Measurements from ENCODE around the gene IER5L. TPM values are rescaled to one million over a fixed set of nuclear protein-coding genes. Genes with fewer than 3 reads are reported as not detected.
A peak's percentile ranks its signal among the peaks of the same experiment; 100 is the strongest.

The IER5L gene
- total and polyA plus RNA-seq, 9 of the 15 experiments (the other 6 are each of a cell fraction or from before 2014, with no cell fraction given) = 0.14 to 11.9 (median 0.52) TPM

- BruUV-seq (replicated peaks) = no TSS peak
- H3K4me1 ChIP-seq (replicated peaks in 1 of 2; ENCODE audit: control insufficient read depth in 2 of 2, insufficient read depth in 2 of 2, low read length in 2 of 2) = peaks cover 9 to 10% of the 10 kb centered on the region in 2 experiments; a peak in 4 of 5 replicates
- ChIA-PET CTCF (ENCODE audit: low intra/inter-chr PET ratio) (no interaction called here), POLR2A (interaction anchor here (0.7 kb wide), 1 partner anchor 1040 kb away, joined by 3 read pairs; no protein-coding TSS in a partner anchor)
- H3K36me3 ChIP-seq (ENCODE audit: control insufficient read depth, insufficient read depth, low read length) = no peaks in the 10 kb centered on the region
- intact Hi-C loops (cut with micrococcal nuclease) (no loop called here), in situ Hi-C loops (cut with MboI) (no loop called here)
- no peaks in the 10 kb centered on the region for H3K9me3 ChIP-seq (replicated peaks; ENCODE audit: control insufficient read depth, insufficient read depth, low read depth, low read length)
- ATAC-seq (no peak), DNase-seq (ENCODE audit: extremely low read depth in 1 of 4, low spot score in 3 of 4) (no peak), FAIRE-seq (no peak)
- no peaks in the 10 kb centered on the region for H3K9me1 ChIP-seq (ENCODE audit: control insufficient read depth, insufficient read depth, low read length)
- H2AFZ ChIP-seq (ENCODE audit: low read depth, low read length) = no peak overlapping the region
- H3K4me3 ChIP-seq = no peak overlapping the region
- WGBS (ENCODE audit: insufficient coverage, low coverage, missing lambda C conversion rate) = 37% methylated on average over 5 of the region's 5 CpGs
- no peaks in the 10 kb centered on the region for H3K79me2 ChIP-seq (ENCODE audit: control insufficient read depth, insufficient read depth, low read length)
- TF ChIP-seq CEBPG (CRISPR knock-in tag; IDR thresholded peaks at IDR 0.05) = 0 out of 2 replicates have a peak, but pooled peaks have one; percentile 27
- TF ChIP-seq CEBPG (tag; conservative IDR thresholded peaks at IDR 0.05 in 1 of 2, IDR thresholded peaks at IDR 0.05 in 1 of 2) = peak in 1 of 2 experiments; percentile 9; a peak in 1 of 4 replicates
- TF ChIP-seq CEBPB (tag; IDR thresholded peaks at IDR 0.05) = 0 out of 2 replicates have a peak, but pooled peaks have one; percentile 16
- no peak for TF ChIP-seq BACH1 (tag; IDR thresholded peaks at IDR 0.05)
- no peaks in the 10 kb centered on the region for H4K20me1 ChIP-seq (replicated peaks; ENCODE audit: control insufficient read depth, insufficient read depth, low read length)
- H3K27ac ChIP-seq (ENCODE audit: extremely low read depth, low read depth, low read length) = no peak overlapping the region
- H3K4me2 ChIP-seq (ENCODE audit: insufficient read depth, low read length) = no peak overlapping the region
- no peak overlapping the region for H3K9ac ChIP-seq (ENCODE audit: insufficient read depth in 1 of 2, low read depth in 2 of 2, low read length in 2 of 2)
- no peaks in the 10 kb centered on the region for H3K27me3 ChIP-seq (ENCODE audit: control insufficient read depth in 2 of 2, insufficient read depth in 2 of 2, low read length in 2 of 2)
Measured at GRCh38 chr9:129210125-129210524, 32.1 kb upstream of the IER5L start.

GRCh38 chr9:129209580-129209979, 31.5 kb upstream of the IER5L start:
- Histone ChIP-seq H3K4me1 (replicated peaks in 1 of 2; ENCODE audit: control insufficient read depth in 2 of 2, insufficient read depth in 2 of 2, low read length in 2 of 2) (peaks cover 9 to 10% of the 10 kb centered on the region in 2 experiments; a peak in 4 of 5 replicates), H2AFZ (ENCODE audit: low read depth, low read length) (0 out of 2 replicates have a peak overlapping the region, but pooled peaks have one; percentile 19), H3K27me3 (ENCODE audit: control insufficient read depth in 2 of 2, insufficient read depth in 2 of 2, low read length in 2 of 2) (no peaks in the 10 kb centered on the region), H3K9me1 (ENCODE audit: control insufficient read depth, insufficient read depth, low read length) (no peaks in the 10 kb centered on the region), H3K4me2 (ENCODE audit: insufficient read depth, low read length) (no peak overlapping the region), H3K9me3 (replicated peaks; ENCODE audit: control insufficient read depth, insufficient read depth, low read depth, low read length) (no peaks in the 10 kb centered on the region), H3K79me2 (ENCODE audit: control insufficient read depth, insufficient read depth, low read length) (no peaks in the 10 kb centered on the region), H3K36me3 (ENCODE audit: control insufficient read depth, insufficient read depth, low read length) (no peaks in the 10 kb centered on the region), H4K20me1 (replicated peaks; ENCODE audit: control insufficient read depth, insufficient read depth, low read length) (no peaks in the 10 kb centered on the region), H3K27ac (ENCODE audit: extremely low read depth, low read depth, low read length) (no peak overlapping the region), H3K4me3 (no peak overlapping the region), H3K9ac (ENCODE audit: insufficient read depth in 1 of 2, low read depth in 2 of 2, low read length in 2 of 2) (no peak overlapping the region)
- DNase-seq (ENCODE audit: extremely low read depth in 1 of 4, low spot score in 3 of 4) (no peak), FAIRE-seq (no peak), ATAC-seq (no peak)
- in situ Hi-C loops (cut with MboI) = no loop called here
- ChIA-PET CTCF (ENCODE audit: low intra/inter-chr PET ratio) (no interaction called here), POLR2A (no interaction called here)
- intact Hi-C loops (cut with micrococcal nuclease) = no loop called here
- BruUV-seq (replicated peaks) = no TSS peak
- 46% methylated on average over 7 of the region's 7 CpGs for WGBS (ENCODE audit: insufficient coverage, low coverage, missing lambda C conversion rate)
- TF ChIP-seq BDP1 (IDR thresholded peaks at IDR 0.05; ENCODE audit: insufficient read depth, insufficient read length) = no peak
- no peak for TF ChIP-seq SMAD2 (IDR thresholded peaks at IDR 0.05; ENCODE audit: low read depth, low read length)
- no peak for TF ChIP-seq SMARCA4 (IDR thresholded peaks at IDR 0.05)
- no peak for TF ChIP-seq PPARD (CRISPR knock-in tag; IDR thresholded peaks at IDR 0.05)
- TF ChIP-seq ATF4 (CRISPR knock-in tag; IDR thresholded peaks at IDR 0.05) = no peak
- TF ChIP-seq ZNF699 (CRISPR knock-in tag; IDR thresholded peaks at IDR 0.05; ENCODE audit: insufficient replicate concordance) = no peak
- no peak for TF ChIP-seq RBM22 (IDR thresholded peaks at IDR 0.05; ENCODE audit: low read depth, low read length, poor library complexity, severe bottlenecking)
- no peak for TF ChIP-seq ADNP (tag; IDR thresholded peaks at IDR 0.05)
- no peak for TF ChIP-seq PTRF (tag; IDR thresholded peaks at IDR 0.05)
- no peak for TF ChIP-seq NCOA4 (IDR thresholded peaks at IDR 0.05; ENCODE audit: partially characterized antibody)
- TF ChIP-seq EP300 (IDR thresholded peaks at IDR 0.05; ENCODE audit: low read length) = no peak
- TF ChIP-seq TAF9B (IDR thresholded peaks at IDR 0.05; ENCODE audit: partially characterized antibody) = no peak
- TF ChIP-seq ZNF436 (CRISPR knock-in tag; IDR thresholded peaks at IDR 0.05) = no peak
- TF ChIP-seq ZNF830 (CRISPR knock-in tag; IDR thresholded peaks at IDR 0.05) = no peak
- no peak for TF ChIP-seq ZNF347 (CRISPR knock-in tag; IDR thresholded peaks at IDR 0.05; ENCODE audit: low read depth)

Measured in K562 (cell line).